Umbilical cord (tissue), 2 donors: ENCODE data around the gene PAF1. TPM values are rescaled to one million over a fixed set of nuclear protein-coding genes. Genes with fewer than 3 reads are reported as not detected.

Experiments
- DNase-seq: peaks from one replicate; pipeline ENCODE4 v3.0.0-alpha.2; 2015; ENCODE audit warnings: low spot score
- total RNA-seq: library from RNA; depleted of rRNA; stranded (reverse); fragments of >200 nt; gene quantifications from one replicate; pipeline ENCODE4 v1.2.3, GENCODE V29; 2014; ENCODE audit warnings: low replicate concordance; ENCODE audit not compliant: insufficient read depth

PAF1 gene
- total RNA-seq, 1 donor from 2014 or later = 12.5 TPM

- DNase-seq = no peak
Observed at GRCh38 chr19:39405958-39406655, 15.2 kb upstream of the PAF1 start.

- DNase-seq = no peak
Observed at GRCh38 chr19:39405261-39405957, 14.5 kb upstream of the PAF1 start.

GRCh38 chr19:39403331-39404312, 12.7 kb upstream of the PAF1 start:
- peak; percentile 98 for DNase-seq

GRCh38 chr19:39402346-39403300, 11.7 kb upstream of the PAF1 start:
- DNase-seq = peak; percentile 93

GRCh38 chr19:39401549-39402345, 10.8 kb upstream of the PAF1 start:
- DNase-seq = no peak

GRCh38 chr19:39401070-39401548, 10.2 kb upstream of the PAF1 start:
- no peak for DNase-seq

- no peak for DNase-seq
Observed at GRCh38 chr19:39400061-39400460, 9.2 kb upstream of the PAF1 start.

GRCh38 chr19:39399668-39400050, 8.8 kb upstream of the PAF1 start:
- DNase-seq = no peak

- DNase-seq = peak; percentile 69
Observed at GRCh38 chr19:39398297-39398864, 7.5 kb upstream of the PAF1 start.

GRCh38 chr19:39397360-39398296, 6.7 kb upstream of the PAF1 start:
- peak; percentile 86 for DNase-seq

- DNase-seq = no peak
Observed at GRCh38 chr19:39390451-39390750, 505 bp downstream of the PAF1 start.

- DNase-seq = no peak
Observed at GRCh38 chr19:39389631-39390414, 1.1 kb downstream of the PAF1 start.

GRCh38 chr19:39388657-39389056, 2.2 kb downstream of the PAF1 start:
- DNase-seq = no peak

- no peak for DNase-seq
Observed at GRCh38 chr19:39386557-39386956, 4.3 kb downstream of the PAF1 start.

- no peak for DNase-seq
Observed at GRCh38 chr19:39385629-39386411, 5.1 kb downstream of the PAF1 start.

- no peak for DNase-seq
Observed at GRCh38 chr19:39384839-39385568, 5.9 kb downstream of the PAF1 start.
